HepG2 (cell line): ENCODE measurements around the gene MTARC1. TPM values are rescaled to one million over a fixed set of nuclear protein-coding genes. Genes with fewer than 3 reads are reported as not detected.

Source experiments
- ARID2 ChIP-seq: sonication (generic); formaldehyde crosslinking; IDR thresholded peaks from 2 replicates; pipeline ENCODE4 v1.8.1; 2022; ENCODE audit warnings: mild to moderate bottlenecking, missing genetic modification reagents, borderline replicate concordance
- CREBL2 ChIP-seq: sonication (generic); formaldehyde crosslinking; IDR thresholded peaks from 2 replicates; pipeline ENCODE4 v1.8.1; 2023; ENCODE audit warnings: missing genetic modification reagents, mild to moderate bottlenecking, borderline replicate concordance
- CSRNP2 ChIP-seq: sonication (generic); formaldehyde crosslinking; conservative IDR thresholded peaks from 2 replicates; pipeline ENCODE4 v1.8.0; 2022; ENCODE audit warnings: low read depth, missing genetic modification reagents
- ELF1 ChIP-seq: sonication (generic); formaldehyde crosslinking; IDR thresholded peaks from 2 replicates; pipeline ENCODE4 v1.4.0; 2020; ENCODE audit warnings: missing genetic modification reagents
- FIP1L1 ChIP-seq: fragments of 200-400 bp; formaldehyde crosslinking; IDR thresholded peaks from 2 replicates; pipeline ENCODE4 v1.6.1; 2018; ENCODE audit warnings: low read depth, mild to moderate bottlenecking, low read length, moderate library complexity, borderline replicate concordance; ENCODE audit not compliant: insufficient read depth
- KLF12 ChIP-seq: sonication (generic); formaldehyde crosslinking; IDR thresholded peaks from 2 replicates; pipeline ENCODE4 v1.4.0; 2020; ENCODE audit warnings: missing genetic modification reagents, borderline replicate concordance
- LRRFIP1 ChIP-seq: sonication (generic); formaldehyde crosslinking; conservative IDR thresholded peaks from 2 replicates; pipeline ENCODE4 v1.4.0; 2020; ENCODE audit warnings: missing genetic modification reagents
- POLR2AphosphoS5 ChIP-seq: IDR thresholded peaks from 2 replicates; pipeline ENCODE4 v1.6.1; 2012; ENCODE audit warnings: low read depth, low read length
- PRMT3 ChIP-seq: sonication (generic); formaldehyde crosslinking; IDR thresholded peaks from 2 replicates; pipeline ENCODE4 v1.8.1; 2022; ENCODE audit warnings: low read depth, mild to moderate bottlenecking, moderate library complexity, missing genetic modification reagents, borderline replicate concordance
- ZBTB3 ChIP-seq: sonication (generic); formaldehyde crosslinking; IDR thresholded peaks from 2 replicates; pipeline ENCODE4 v1.4.0; 2020; ENCODE audit warnings: low read depth, mild to moderate bottlenecking, moderate library complexity, missing genetic modification reagents, borderline replicate concordance
- ZNF230 ChIP-seq: sonication (generic); formaldehyde crosslinking; IDR thresholded peaks from 2 replicates; pipeline ENCODE4 v1.4.0; 2020; ENCODE audit warnings: mild to moderate bottlenecking, missing genetic modification reagents
- ZNF253 ChIP-seq: sonication (generic); formaldehyde crosslinking; IDR thresholded peaks from 2 replicates; pipeline ENCODE4 v1.8.0; 2022; ENCODE audit warnings: mild to moderate bottlenecking, missing genetic modification reagents, borderline replicate concordance
- ZNF430 ChIP-seq: sonication (generic); formaldehyde crosslinking; IDR thresholded peaks from 2 replicates; pipeline ENCODE4 v1.9.0; 2021; ENCODE audit warnings: mild to moderate bottlenecking, missing genetic modification reagents
- ZNF543 ChIP-seq: sonication (generic); formaldehyde crosslinking; IDR thresholded peaks from 2 replicates; pipeline ENCODE4 v1.4.0; 2020; ENCODE audit warnings: mild to moderate bottlenecking, missing genetic modification reagents
- ZNF670 ChIP-seq: sonication (generic); formaldehyde crosslinking; IDR thresholded peaks from 2 replicates; pipeline ENCODE4 v1.8.0; 2022; ENCODE audit warnings: mild to moderate bottlenecking, missing genetic modification reagents, borderline replicate concordance
- ZNF704 ChIP-seq: sonication (generic); formaldehyde crosslinking; IDR thresholded peaks from 2 replicates; pipeline ENCODE4 v1.8.1; 2023; ENCODE audit warnings: mild to moderate bottlenecking, inconsistent platforms, moderate library complexity, missing genetic modification reagents, borderline replicate concordance
- ZNF746 ChIP-seq: sonication (generic); formaldehyde crosslinking; IDR thresholded peaks from 2 replicates; pipeline ENCODE4 v1.8.0; 2022; ENCODE audit warnings: mild to moderate bottlenecking, missing genetic modification reagents
- ZNF878 ChIP-seq: sonication (generic); formaldehyde crosslinking; IDR thresholded peaks from 2 replicates; pipeline ENCODE4 v1.8.1; 2023; ENCODE audit warnings: mild to moderate bottlenecking, missing genetic modification reagents, moderate library complexity
- ZSCAN21 ChIP-seq: sonication (generic); formaldehyde crosslinking; IDR thresholded peaks from 2 replicates; pipeline ENCODE4 v1.8.0; 2022; ENCODE audit warnings: mild to moderate bottlenecking, missing genetic modification reagents, moderate library complexity, borderline replicate concordance
- ZXDC ChIP-seq: sonication (generic); formaldehyde crosslinking; IDR thresholded peaks from 2 replicates; pipeline ENCODE4 v1.5.0; 2020; ENCODE audit warnings: mild to moderate bottlenecking, missing genetic modification reagents
- polyA plus RNA-seq, 8 experiments: library from polyadenylated mRNA; depleted of rRNA in 3 of 8; stranded (reverse) in 7 of 8; unstranded in 1 of 8; fragments of >200 nt; fragmentation: Illumina TruSeq in 4 of 8; extraction: Trizol in 4 of 8; gene quantifications; 2 replicates each; pipeline versions ENCODE4 v1.2.1 to v1.2.3, GENCODE V29; 2011 to 2016; ENCODE audit warnings: low read depth in 4 of 8, missing spikeins in 1 of 8, mixed read lengths in 1 of 8; ENCODE audit not compliant: insufficient read depth in 1 of 8
- total RNA-seq, 5 experiments: library from RNA; depleted of rRNA; stranded (reverse); fragments of >200 nt; fragmentation: Illumina TruSeq; extraction: Trizol; gene quantifications; 2 replicates each; pipeline ENCODE4 v1.2.3, GENCODE V29; 2016; ENCODE audit warnings: low read depth in 1 of 5

MTARC1 gene
- total and polyA plus RNA-seq, 2 of the 13 experiments (the other 11 are each of a cell fraction or from before 2014, with no cell fraction given), result 19.4 to 106 TPM

GRCh38 chr1:220786337-220787068, at the start of gene MTARC1 (continued):
- TF ChIP-seq KLF12 (CRISPR knock-in tag) (peak; percentile 70; the same call in 1 of the 2 replicates), ZNF543 (CRISPR knock-in tag) (0 out of 2 replicates have a peak, but pooled peaks have one; percentile 63), PRMT3 (CRISPR knock-in tag) (peak; percentile 61), FIP1L1 (no peak), ZNF253 (CRISPR knock-in tag) (0 out of 2 replicates have a peak, but pooled peaks have one; percentile 59), LRRFIP1 (CRISPR knock-in tag) (no peak), ZNF704 (CRISPR knock-in tag) (no peak; the same call in 1 of the 2 replicates), POLR2AphosphoS5 (peak; percentile 91), ELF1 (CRISPR knock-in tag) (no peak; the same call in 1 of the 2 replicates), ZNF878 (CRISPR knock-in tag) (peak; percentile 89), CSRNP2 (CRISPR knock-in tag) (no peak), ZNF670 (no peak), ZNF230 (no peak), ZXDC (CRISPR knock-in tag) (0 out of 2 replicates have a peak, but pooled peaks have one; percentile 10), ZSCAN21 (CRISPR knock-in tag) (peak; percentile 85; the same call in 1 of the 2 replicates), ARID2 (CRISPR knock-in tag) (no peak), CREBL2 (CRISPR knock-in tag) (no peak; the same call in 1 of the 2 replicates), ZBTB3 (CRISPR knock-in tag) (no peak), ZNF746 (CRISPR knock-in tag) (peak; percentile 11; the same call in 1 of the 2 replicates), ZNF430 (peak; percentile 63; the same call in 1 of the 2 replicates)
